Glutamatergic neuron (in vitro differentiated cells): ENCODE results near the gene LMNTD1. TPM values are rescaled to one million over a fixed set of nuclear protein-coding genes. Genes with fewer than 3 reads are reported as not detected.

Experiments
- DNase-seq: peaks from one replicate; pipeline ENCODE4 v3.0.0; 2022
- H3K27ac Mint-ChIP-seq: one replicate; pipeline ENCODE4 v1.8.0; 2020; ENCODE audit warnings: mild to moderate bottlenecking, mixed read lengths, inconsistent platforms; ENCODE audit not compliant: unreplicated experiment
- H3K27me3 Mint-ChIP-seq: one replicate; pipeline ENCODE4 v1.8.0; 2020; ENCODE audit warnings: mild to moderate bottlenecking, moderate library complexity, mixed read lengths, inconsistent platforms; ENCODE audit not compliant: unreplicated experiment
- H3K36me3 Mint-ChIP-seq: one replicate; pipeline ENCODE4 v1.8.0; 2020; ENCODE audit warnings: mild to moderate bottlenecking, mixed read lengths, inconsistent platforms; ENCODE audit not compliant: unreplicated experiment
- H3K4me1 Mint-ChIP-seq: one replicate; pipeline ENCODE4 v1.8.0; 2020; ENCODE audit warnings: mild to moderate bottlenecking, low read depth, mixed read lengths, inconsistent platforms; ENCODE audit not compliant: unreplicated experiment
- H3K4me3 Mint-ChIP-seq: one replicate; pipeline ENCODE4 v1.8.0; 2020; ENCODE audit warnings: mild to moderate bottlenecking, mixed read lengths, inconsistent platforms; ENCODE audit not compliant: unreplicated experiment
- H3K9me3 Mint-ChIP-seq: one replicate; pipeline ENCODE4 v1.8.0; 2020; ENCODE audit warnings: mild to moderate bottlenecking, moderate library complexity, mixed read lengths, inconsistent platforms; ENCODE audit not compliant: unreplicated experiment
- CTCF ChIP-seq: fragments of 200-600 bp; sonication (generic); IDR thresholded peaks from one replicate; pipeline ENCODE4 v1.5.0; 2021; ENCODE audit not compliant: partially characterized antibody, unreplicated experiment
- total RNA-seq: library from RNA; stranded (reverse); fragmentation: NEBNext Ultra II Directional; extraction: Animal tissue kit (Norgen Biotek cat#: 25700); gene quantifications from one replicate; pipeline ENCODE4 v1.2.1, GENCODE V29; 2021; ENCODE audit not compliant: unreplicated experiment

The LMNTD1 gene
- total RNA-seq, 1 donor from 2014 or later: 1.1 TPM

GRCh38 chr12:25591144-25591543 is 38.1 kb upstream of the LMNTD1 start:
- Mint-ChIP-seq H3K9me3 (no peaks in the 10 kb centered on the region), H3K27ac (no peak overlapping the region), H3K4me1 (peaks cover 4% of the 10 kb centered on the region), H3K27me3 (no peaks in the 10 kb centered on the region), H3K4me3 (no peak overlapping the region), H3K36me3 (peaks cover 8% of the 10 kb centered on the region)
- no peak for DNase-seq
- TF ChIP-seq CTCF: no peak

- TF ChIP-seq CTCF: no peak
- H3K4me1 Mint-ChIP-seq: peaks cover 4% of the 10 kb centered on the region
- H3K36me3 Mint-ChIP-seq: peaks cover 8% of the 10 kb centered on the region
- no peak overlapping the region for H3K27ac Mint-ChIP-seq
- H3K9me3 Mint-ChIP-seq: no peaks in the 10 kb centered on the region
- DNase-seq: no peak
- H3K27me3 Mint-ChIP-seq: no peaks in the 10 kb centered on the region
- no peak overlapping the region for H3K4me3 Mint-ChIP-seq
These were observed 37.1 kb upstream of the LMNTD1 start for GRCh38 chr12:25590011-25590721.

GRCh38 chr12:25587346-25587745 is 34.3 kb upstream of the LMNTD1 start:
- no peak for TF ChIP-seq CTCF
- H3K36me3 Mint-ChIP-seq: peaks cover 8% of the 10 kb centered on the region

GRCh38 chr12:25585662-25586061 is 32.6 kb upstream of the LMNTD1 start:
- Mint-ChIP-seq H3K27me3 (peaks cover 2% of the 10 kb centered on the region), H3K36me3 (no peaks in the 10 kb centered on the region), H3K27ac (no peak overlapping the region), H3K4me1 (no peaks in the 10 kb centered on the region), H3K4me3 (no peak overlapping the region), H3K9me3 (no peaks in the 10 kb centered on the region)
- no peak for TF ChIP-seq CTCF
- DNase-seq: no peak

More at GRCh38 chr12:25587346-25587745, 34.3 kb upstream of the LMNTD1 start:
- Mint-ChIP-seq H3K4me1 (no peaks in the 10 kb centered on the region), H3K4me3 (no peak overlapping the region), H3K27ac (no peak overlapping the region), H3K9me3 (no peaks in the 10 kb centered on the region), H3K27me3 (peaks cover 2% of the 10 kb centered on the region)
- DNase-seq: no peak

- no peak for DNase-seq
- no peak for TF ChIP-seq CTCF
- Mint-ChIP-seq H3K9me3 (no peaks in the 10 kb centered on the region), H3K27ac (no peak overlapping the region), H3K4me1 (no peaks in the 10 kb centered on the region), H3K4me3 (no peak overlapping the region), H3K27me3 (peaks cover 2% of the 10 kb centered on the region), H3K36me3 (no peaks in the 10 kb centered on the region)
These were observed 32.0 kb upstream of the LMNTD1 start for GRCh38 chr12:25585021-25585523.
